Measurements from ENCODE around the gene GAMT.

GAMT gene

GRCh38 chr19:1418496-1418775 is 17.1 kb upstream of the GAMT start:
- no peak for DNase-seq

GRCh38 chr19:1417681-1418495 is 16.5 kb upstream of the GAMT start:
- no peak for DNase-seq

DNA sequence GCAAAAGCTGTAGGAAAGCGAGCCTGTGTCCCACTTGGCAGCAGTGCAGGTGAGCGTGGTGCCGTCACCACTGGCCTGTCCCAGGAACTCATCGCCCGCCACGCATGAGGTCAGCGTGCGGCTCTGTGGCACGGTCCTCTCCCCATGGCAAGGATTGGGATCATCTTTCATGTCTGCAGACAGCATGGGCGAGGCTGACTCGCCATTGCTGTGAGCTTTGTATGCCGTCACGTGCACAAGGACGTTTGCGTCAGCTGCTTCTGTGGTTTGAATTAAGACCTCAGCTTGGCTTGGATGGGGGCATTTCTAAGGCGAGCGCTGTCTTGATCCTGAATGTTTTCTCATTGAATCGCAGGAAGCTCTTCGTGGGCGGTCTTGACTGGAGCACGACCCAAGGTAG is 15.8 kb upstream of the GAMT start:
- DNase-seq = no peak

GRCh38 chr19:1416014-1416841 is 14.9 kb upstream of the GAMT start:
- no peak for DNase-seq

DNA sequence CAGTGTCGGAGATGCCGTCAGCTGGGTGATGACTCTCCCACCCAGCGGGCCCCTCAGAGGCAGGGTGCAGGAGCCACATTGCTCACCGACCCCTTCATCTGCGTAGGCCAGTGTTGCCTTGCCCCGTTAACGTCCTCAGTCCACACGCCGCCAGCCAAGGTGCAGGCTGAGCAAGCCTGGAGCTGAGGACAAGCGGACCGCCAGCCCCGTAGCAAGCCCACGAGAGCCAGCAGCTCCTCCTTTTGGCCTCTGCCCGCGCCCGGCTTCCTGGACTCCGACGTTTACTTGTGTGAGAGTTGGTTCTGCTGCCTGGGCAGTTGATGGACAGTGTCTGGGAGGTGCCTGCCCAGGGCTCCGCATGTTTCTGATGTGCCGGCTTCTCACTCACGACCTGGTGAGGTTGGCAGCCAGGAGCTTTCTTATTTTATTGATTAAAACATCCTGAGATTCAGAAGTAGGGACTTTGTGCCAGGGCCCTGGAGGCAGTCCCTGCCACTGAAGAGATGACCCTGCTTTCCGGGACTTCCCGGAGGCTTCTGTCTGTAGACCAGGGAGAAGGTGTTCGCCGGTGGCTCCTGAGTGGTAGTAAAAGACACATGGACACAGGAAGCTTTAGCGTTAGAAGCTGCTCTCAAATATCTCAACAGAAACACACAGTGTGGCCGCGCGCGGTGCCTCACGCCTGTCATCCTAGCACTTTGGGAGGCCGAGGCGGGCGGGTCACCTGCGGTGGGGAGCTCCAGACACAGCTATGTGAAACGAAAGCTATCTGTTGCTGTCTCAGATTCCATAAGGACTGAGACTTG is 11.9 kb upstream of the GAMT start:
- no peak for DNase-seq

DNA sequence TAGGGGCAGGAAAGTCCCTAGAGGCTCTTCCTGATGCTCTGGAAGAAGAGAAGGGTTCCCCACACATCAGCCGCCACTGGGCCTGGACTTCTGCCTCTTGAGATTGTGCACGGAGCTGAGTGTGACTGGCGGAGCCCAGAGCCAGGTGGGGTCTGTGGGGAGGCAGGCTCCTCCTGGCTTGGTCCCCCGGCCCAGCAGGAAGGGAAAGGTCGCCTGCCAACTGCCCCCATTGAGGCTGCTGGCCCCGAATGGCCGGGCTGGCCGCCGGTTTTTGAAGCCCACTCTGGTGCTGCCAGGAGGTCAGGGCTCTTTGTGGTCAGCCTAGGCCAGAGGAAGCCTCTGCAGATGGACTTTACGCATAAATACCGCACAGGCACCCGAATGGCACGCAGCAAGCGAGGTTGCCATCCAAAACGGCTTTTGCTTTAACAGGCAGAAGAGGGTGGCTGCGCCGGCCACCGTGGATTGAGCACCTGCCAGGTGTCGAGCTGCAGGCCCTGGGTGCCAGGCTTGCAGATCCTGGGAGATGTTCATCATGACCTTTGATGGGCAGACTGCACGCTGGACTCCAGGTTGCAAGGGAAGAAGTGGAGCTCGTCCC is 11.1 kb upstream of the GAMT start:
- no peak for DNase-seq

GRCh38 chr19:1411255-1412191 is 10.2 kb upstream of the GAMT start:
- peak; percentile 68 for DNase-seq

DNA sequence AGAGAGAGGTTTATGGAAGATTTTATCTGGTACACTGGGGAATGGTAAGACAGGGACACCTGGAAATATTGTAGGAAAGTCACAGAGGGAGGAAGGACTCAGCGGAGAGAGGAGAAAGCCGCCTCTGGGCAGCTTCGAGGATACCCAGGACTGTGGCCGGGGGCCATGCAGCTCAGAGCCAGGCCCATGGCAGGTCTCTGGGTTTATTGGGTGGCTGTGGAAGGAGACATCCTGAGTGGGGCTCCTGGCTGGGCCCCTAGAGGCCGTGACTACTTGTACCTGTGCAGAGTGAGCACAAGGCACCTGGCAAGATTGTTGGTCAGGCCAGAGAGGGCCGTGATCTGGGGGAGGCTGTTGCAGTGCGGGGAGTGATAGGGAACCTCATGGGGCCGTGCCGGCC is 9.4 kb upstream of the GAMT start:
- DNase-seq = no peak

- DNase-seq = no peak
These were observed 8.9 kb upstream of the GAMT start for GRCh38 chr19:1410136-1410786.

- DNase-seq = no peak
These were observed 8.1 kb upstream of the GAMT start for GRCh38 chr19:1409204-1410005.

DNA sequence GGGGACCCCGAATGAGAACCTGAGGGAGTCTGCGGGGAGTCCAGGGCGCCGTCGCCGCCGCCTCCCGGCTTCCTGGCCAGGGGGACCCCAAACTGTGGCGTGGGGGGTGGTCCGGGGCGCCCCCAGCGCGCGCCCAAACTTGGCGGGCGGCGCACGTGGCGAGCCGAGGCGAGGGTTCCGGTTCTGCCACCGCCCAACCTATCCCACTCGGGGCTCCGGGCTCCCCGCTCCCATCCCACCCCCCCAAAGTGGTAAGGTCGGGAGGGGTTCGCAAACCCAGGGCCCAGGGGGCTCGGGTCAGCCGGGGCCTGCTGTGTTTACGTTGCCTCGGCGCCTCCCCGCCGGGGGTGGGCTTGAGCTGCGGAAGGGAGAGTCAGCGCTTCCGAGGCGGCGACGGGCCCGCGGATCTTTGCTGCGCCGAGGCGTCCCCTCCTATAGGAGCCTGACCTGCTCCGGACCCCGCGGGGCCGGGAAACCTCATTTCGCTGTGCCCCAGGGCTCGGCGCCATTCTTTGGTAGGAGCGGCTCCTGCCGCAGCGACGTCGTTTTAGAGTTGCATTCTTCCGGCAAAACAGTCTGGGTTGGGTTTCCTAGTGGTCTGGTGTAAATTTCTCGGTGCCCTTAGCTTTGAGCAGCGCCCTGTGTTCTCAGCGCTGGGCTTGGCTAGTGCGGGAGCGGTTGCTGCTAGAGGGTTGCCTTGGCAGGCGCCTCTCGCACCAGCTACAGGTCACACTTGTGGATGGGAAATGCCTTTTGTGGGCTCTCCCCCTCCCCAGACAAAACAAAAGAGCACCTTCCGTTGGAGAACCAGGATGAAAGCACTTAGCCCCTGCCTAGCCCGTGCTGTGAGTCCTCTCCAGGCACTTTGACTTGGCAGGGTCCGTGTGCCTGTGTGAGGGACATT is 7.2 kb upstream of the GAMT start:
- peak; percentile 66 for DNase-seq

DNA sequence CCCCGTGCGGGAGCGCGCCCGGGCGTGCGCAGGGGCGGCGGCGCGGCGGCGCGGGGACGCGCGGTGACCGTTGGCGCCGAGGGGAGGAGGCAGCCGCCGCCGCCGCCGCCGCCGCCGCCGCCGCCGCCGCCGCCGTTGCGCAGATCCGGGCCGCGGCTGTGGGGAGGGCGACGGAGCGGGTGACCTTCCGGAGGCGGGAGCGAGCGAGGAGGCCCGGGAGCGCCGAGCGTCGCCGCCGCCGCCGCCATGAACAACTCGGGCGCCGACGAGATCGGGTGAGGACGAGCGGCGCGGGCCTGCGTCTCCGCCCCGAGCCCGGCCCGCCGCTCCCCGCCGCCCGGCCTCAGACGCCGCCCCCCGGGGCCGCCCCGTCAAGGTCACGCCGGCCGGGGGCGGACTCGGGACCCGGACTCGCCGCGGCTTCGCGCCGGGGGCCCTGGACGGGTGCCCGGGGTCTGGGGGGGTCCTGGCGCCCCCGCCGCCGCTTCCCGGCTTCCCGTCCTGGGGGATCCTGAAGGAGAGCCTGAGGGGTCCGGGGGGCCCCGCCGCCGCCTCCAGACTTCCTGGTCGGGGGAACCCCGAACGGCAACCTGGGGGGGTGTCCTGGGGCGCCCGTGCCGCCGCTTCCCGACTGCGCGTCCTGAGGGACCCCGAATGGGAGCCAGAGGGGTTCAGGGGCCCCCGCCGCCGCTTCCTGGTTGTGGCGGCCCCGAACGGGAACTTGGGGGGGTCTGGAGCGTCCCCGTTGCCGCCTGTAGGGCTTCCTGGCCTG is 6.4 kb upstream of the GAMT start, which contains the start of gene DAZAP1:
DAZAP1 (plus strand) TSS at position 59 of the 772 bp plus-strand sequence; CDS start at position 247, 188 bp downstream.
- peak; percentile 57 for DNase-seq

GRCh38 chr19:1406774-1407527 is 5.6 kb upstream of the GAMT start:
- DNase-seq = peak; percentile 99

- DNase-seq = no peak
These were observed 1.2 kb upstream of the GAMT start for GRCh38 chr19:1402411-1403070.

- no peak for DNase-seq
These were observed 511 bp upstream of the GAMT start for GRCh38 chr19:1401889-1402217.

GRCh38 chr19:1400281-1401137 is 833 bp downstream of the GAMT start:
- DNase-seq = peak; percentile 77
